Heart left ventricle (tissue), 16 donors: Measurements from ENCODE around the gene C2orf92. TPM values are rescaled to one million over a fixed set of nuclear protein-coding genes. Genes with fewer than 3 reads are reported as not detected.

Source experiments
- ATAC-seq, 4 donors: fragments of 200-7000 bp; cut with Tn5 transposase; one replicate each; pipeline ENCODE4 v1.9.1; 2020 to 2022; ENCODE audit warnings: moderate library complexity in 4 of 4, mild to moderate bottlenecking in 3 of 4, moderate number of reproducible peaks in 1 of 4
- DNase-seq, 5 donors: peaks; one replicate each; pipeline ENCODE4 v3.0.0-alpha.2; 2020
- H3K27ac ChIP-seq, 12 donors: fragments of 200-600 bp; sonication (generic) in 4 of 12; one replicate each; pipeline versions ENCODE4 v1.5.0 to v1.8.0; 2016 to 2022; ENCODE audit warnings: mild to moderate bottlenecking in 2 of 12
- H3K27me3 ChIP-seq, 9 donors: fragments of 200-600 bp; sonication (generic) in 2 of 9; one replicate each; pipeline versions ENCODE4 v1.5.1 to v1.8.0; 2016 to 2022; ENCODE audit warnings: mild to moderate bottlenecking in 3 of 9
- H3K36me3 ChIP-seq, 9 donors: fragments of 200-600 bp; sonication (generic) in 2 of 9; one replicate each; pipeline versions ENCODE4 v1.5.0 to v1.8.0; 2018 to 2022; ENCODE audit warnings: mild to moderate bottlenecking in 2 of 9
- H3K4me1 ChIP-seq, 12 donors: fragments of 200-600 bp; sonication (generic) in 4 of 12; one replicate each; pipeline versions ENCODE4 v1.5.0 to v1.8.0; 2016 to 2022; ENCODE audit warnings: mild to moderate bottlenecking in 3 of 12
- H3K4me3 ChIP-seq, 12 donors: fragments of 200-600 bp; sonication (generic) in 4 of 12; one replicate each; pipeline versions ENCODE4 v1.5.0 to v1.8.0; 2017 to 2022; ENCODE audit warnings: mild to moderate bottlenecking in 9 of 12, moderate library complexity in 4 of 12
- H3K9me3 ChIP-seq, 12 donors: fragments of 200-600 bp; sonication (generic) in 4 of 12; one replicate each; pipeline versions ENCODE4 v1.5.0 to v1.8.0; 2016 to 2022; ENCODE audit warnings: mild to moderate bottlenecking in 1 of 12
- CTCF ChIP-seq, 12 donors: fragments of 200-600 bp; sonication (generic) in 4 of 12; IDR thresholded peaks; one replicate each; pipeline versions ENCODE4 v1.5.0 to v1.8.0; 2018 to 2022; ENCODE audit warnings: antibody characterized with exemption in 12 of 12, mild to moderate bottlenecking in 5 of 12
- POLR2A ChIP-seq, 2 donors: fragments of 450-650 bp; IDR thresholded peaks; one replicate each; pipeline ENCODE4 v1.6.1; 2017; ENCODE audit warnings: antibody characterized with exemption in 2 of 2, mild to moderate bottlenecking in 2 of 2, moderate library complexity in 2 of 2
- WGBS, 4 donors: extraction: QIAGEN DNeasy Blood & Tissue Kit in 2 of 4; methylation state at CpG; one replicate each; pipeline versions ENCODE4 v1.1.5 to v1.1.7; 2013 to 2018; 5-methylcytosine and 5-hydroxymethylcytosine counted together
- intact Hi-C, 10 donors: fragments of 100-400 bp; cut with DNase I; formaldehyde crosslinking; loops; one replicate each; pipeline versions ENCODE4 v1.11.1 to v1.14.2; 2022
- polyA plus RNA-seq, 2 donors: library from polyadenylated mRNA; stranded (reverse); fragments of 200-250 nt; gene quantifications; one replicate each; pipeline ENCODE4 v1.2.3, GENCODE V29; 2013
- total RNA-seq, 9 donors: library from RNA; depleted of rRNA in 2 of 9; stranded (reverse); fragments of >200 nt in 2 of 9; fragmentation: NEBNext Ultra II Directional in 3 of 9; extraction: Animal tissue kit (Norgen Biotek cat#: 25700) in 3 of 9; gene quantifications; one replicate each; pipeline versions ENCODE4 v1.1.0 to v1.2.4, GENCODE V29; 2016 to 2023
- donor health status: ischemic (EF 13 %, LVEDD 7.1; RV severe dilation, severe dysfunction).
- donor health status: healthy with polysubstance abuse.
- donor health status: DM: no; HTN: yes; CAD: no.
- donor health status: DM: no; HTN: no; CAD: no.
- donor health status: ischemic (EF 25% LVEDD 6.9; RV normal size, moderate dysfunction).
- donor health status: ischemic (EF 25% LVEDD 5.7; RV mildly dilated, moderate dysfunction).
- donor health status: healthy.
- donor health status: DM: yes; HTN: yes; CAD: no.
- donor health status: ischemic (EF 35%, LVEDD 5.7; RV mildly dilated, moderate dysfunction).
- donor health status: nonischemic (EF 11% LVEDD 7.7; RV severe dilation, severe dysfunction).
- donor health status: DM: yes; HTN: yes; CAD: no.
- donor health status: PGD.
- donor health status: ischemic (EF 29% LVEDD 5.4; RV normal size, mild dysfunction).
- donor health status: nonischemic (EF 23%, LVEDD 6.1; RV moderate dilation, normal function).

Gene C2orf92
- total and polyA plus RNA-seq, 11 donors: 0.89 to 11.0 (median 2.4) TPM

GRCh38 chr2:97654791-97655190 lies 14.7 kb upstream of the C2orf92 start:
- DNase-seq: no peak
- ATAC-seq: peak in 1 of 4 donors; percentile 17
- no peak overlapping the region for H3K4me3 ChIP-seq
- H3K4me1 ChIP-seq: no peaks in the 10 kb centered on the region
- H3K27me3 ChIP-seq: no peaks in the 10 kb centered on the region
- H3K36me3 ChIP-seq: peaks cover 0 to 74% (median 48%) of the 10 kb centered on the region in 9 donors
- peaks cover 0 to 16% (median 1%) of the 10 kb centered on the region in 12 donors for H3K9me3 ChIP-seq
- intact Hi-C loops: no loop called here
- H3K27ac ChIP-seq: no peak overlapping the region
- TF ChIP-seq CTCF (IDR thresholded peaks at IDR 0.05): no peak
- no peak for TF ChIP-seq POLR2A (IDR thresholded peaks at IDR 0.05)
- 84 to 94% (median 93%) methylated on average over 2 of the region's 2 CpGs for WGBS, 4 donors

- intact Hi-C loops: no loop called here
- ATAC-seq (no peak), DNase-seq (no peak)
- peaks cover 0 to 16% (median 1%) of the 10 kb centered on the region in 12 donors for H3K9me3 ChIP-seq
- H3K4me3 ChIP-seq: no peak overlapping the region
- no peak overlapping the region for H3K27ac ChIP-seq
- no peaks in the 10 kb centered on the region for H3K27me3 ChIP-seq
- peaks cover 0 to 60% (median 47%) of the 10 kb centered on the region in 9 donors for H3K36me3 ChIP-seq
- no peak for TF ChIP-seq CTCF (IDR thresholded peaks at IDR 0.05)
- no peak for TF ChIP-seq POLR2A (IDR thresholded peaks at IDR 0.05)
- H3K4me1 ChIP-seq: peaks cover 1 to 12% (median 8%) of the 10 kb centered on the region in 12 donors
- 93 to 97% (median 95%) methylated on average over 5 to 7 of the region's 7 CpGs for WGBS, 4 donors
Measured at GRCh38 chr2:97656129-97656755, 13.3 kb upstream of the C2orf92 start.

- intact Hi-C loops: no loop called here
- ATAC-seq (no peak), DNase-seq (no peak)
- H3K27ac ChIP-seq: no peak overlapping the region
- no peaks in the 10 kb centered on the region for H3K27me3 ChIP-seq
- H3K4me1 ChIP-seq: peaks cover 4 to 20% (median 16%) of the 10 kb centered on the region in 12 donors
- no peak overlapping the region for H3K4me3 ChIP-seq
- peaks cover 0 to 60% (median 46%) of the 10 kb centered on the region in 9 donors for H3K36me3 ChIP-seq
- no peak for TF ChIP-seq POLR2A (IDR thresholded peaks at IDR 0.05)
- no peak for TF ChIP-seq CTCF (IDR thresholded peaks at IDR 0.05)
- WGBS, 4 donors: 79 to 84% (median 82%) methylated on average over 14 to 15 of the region's 15 CpGs
- peaks cover 0 to 16% (median 1%) of the 10 kb centered on the region in 12 donors for H3K9me3 ChIP-seq
Measured at GRCh38 chr2:97656905-97657587, 12.5 kb upstream of the C2orf92 start.

GRCh38 chr2:97657986-97658690 lies 11.4 kb upstream of the C2orf92 start:
- intact Hi-C loops: no loop called here
- DNase-seq (peak in 1 of 5 donors; percentile 53), ATAC-seq (no peak)
- 92 to 94% (median 93%) methylated on average over 33 to 37 of the region's 37 CpGs for WGBS, 4 donors
- Histone ChIP-seq H3K36me3 (peaks cover 0 to 57% (median 46%) of the 10 kb centered on the region in 9 donors), H3K4me3 (no peak overlapping the region), H3K27ac (no peak overlapping the region), H3K27me3 (no peaks in the 10 kb centered on the region), H3K9me3 (peaks cover 0 to 16% (median 1%) of the 10 kb centered on the region in 12 donors), H3K4me1 (peaks cover 4 to 29% (median 25%) of the 10 kb centered on the region in 12 donors)
- TF ChIP-seq POLR2A (IDR thresholded peaks at IDR 0.05) (no peak), CTCF (IDR thresholded peaks at IDR 0.05) (no peak)
